ENCODE results near the gene FOXP4. TPM values are rescaled to one million over a fixed set of nuclear protein-coding genes. Genes with fewer than 3 reads are reported as not detected.

The FOXP4 gene
- total RNA-seq, 1 experiment from 2014 or later: 32.3 TPM

- TF ChIP-seq SP1 (IDR thresholded peaks at IDR 0.05; ENCODE audit: low read depth) (no peak), POLR2A (IDR thresholded peaks at IDR 0.05; ENCODE audit: borderline replicate concordance, extremely low read depth, insufficient read depth, insufficient read length) (no peak), POLR2AphosphoS5 (IDR thresholded peaks at IDR 0.05; ENCODE audit: low read depth, low read length) (no peak), CBX3 (IDR thresholded peaks at IDR 0.05; ENCODE audit: low read depth) (no peak)
Measured at GRCh38 chr6:41573276-41573675, 27.1 kb downstream of the FOXP4 start (continued).

GRCh38 chr6:41573985-41574384 is 27.8 kb downstream of the FOXP4 start:
- Histone ChIP-seq H3K27me3 (ENCODE audit: insufficient read depth, low read length) (no peaks in the 10 kb centered on the region), H3K9me3 (ENCODE audit: control insufficient read depth in 1 of 2, insufficient read depth in 1 of 2, low read depth in 1 of 2, low read length in 2 of 2) (no peaks in the 10 kb centered on the region), H3K4me3 (replicated peaks in 1 of 2; ENCODE audit: low read depth in 1 of 2, low read length in 2 of 2) (no peak overlapping the region), H4K20me1 (ENCODE audit: insufficient read depth) (no peaks in the 10 kb centered on the region), H3K9ac (ENCODE audit: low read length) (no peak overlapping the region), H3K4me1 (ENCODE audit: control insufficient read depth in 1 of 2, insufficient read depth in 2 of 2, low read length in 2 of 2) (peaks cover 20 to 28% of the 10 kb centered on the region in 2 experiments), H2AFZ (ENCODE audit: low read depth, low read length, poor library complexity, severe bottlenecking) (no peak overlapping the region), H3K79me2 (ENCODE audit: insufficient read depth, low read length) (no peaks in the 10 kb centered on the region; the same call in 1 of the 2 replicates), H3K36me3 (ENCODE audit: control insufficient read depth in 1 of 2, insufficient read depth in 2 of 2, low read length in 2 of 2) (peaks cover 0 to 4% of the 10 kb centered on the region in 2 experiments; a peak in 2 of 4 replicates), H3K27ac (ENCODE audit: low read depth, low read length) (no peak overlapping the region), H3K4me2 (ENCODE audit: low read length) (no peak overlapping the region), H3K9me2 (ENCODE audit: insufficient read depth) (no peaks in the 10 kb centered on the region)
- BruUV-seq (replicated peaks): no TSS peak
- TF ChIP-seq FOSL1 (IDR thresholded peaks at IDR 0.05; ENCODE audit: low read depth) (no peak), RAD21 (IDR thresholded peaks at IDR 0.05; ENCODE audit: low read depth) (no peak), EZH2phosphoT487 (IDR thresholded peaks at IDR 0.05; ENCODE audit: borderline replicate concordance) (no peak), CBX3 (IDR thresholded peaks at IDR 0.05; ENCODE audit: low read depth) (no peak), ZFX (IDR thresholded peaks at IDR 0.05) (no peak), JUND (IDR thresholded peaks at IDR 0.05) (no peak), SRF (IDR thresholded peaks at IDR 0.05; ENCODE audit: low read depth) (no peak), EGR1 (IDR thresholded peaks at IDR 0.05; ENCODE audit: low read depth) (no peak), POLR2A (IDR thresholded peaks at IDR 0.05; ENCODE audit: borderline replicate concordance, extremely low read depth, insufficient read depth, insufficient read length) (no peak), ATF3 (IDR thresholded peaks at IDR 0.05) (no peak), ZNF274 (IDR thresholded peaks at IDR 0.05; ENCODE audit: low read depth, low read length) (no peak), ZBTB33 (IDR thresholded peaks at IDR 0.05; ENCODE audit: extremely low read depth, insufficient replicate concordance, low read length) (no peak), YY1 (IDR thresholded peaks at IDR 0.05; ENCODE audit: extremely low read depth, insufficient replicate concordance, low read depth, low read length) (no peak), CTCF (IDR thresholded peaks at IDR 0.05 in 2 of 3, conservative IDR thresholded peaks at IDR 0.05 in 1 of 3; ENCODE audit: borderline replicate concordance in 1 of 3, insufficient read depth in 1 of 3, low read depth in 2 of 3, low read length in 2 of 3) (no peak), POLR2AphosphoS5 (IDR thresholded peaks at IDR 0.05; ENCODE audit: low read depth, low read length) (no peak), EZH2 (IDR thresholded peaks at IDR 0.05) (no peak)
- DNase-seq (ENCODE audit: low read depth, low spot score): no peak
- ChIA-PET CTCF (no interaction called here), RAD21 (ENCODE audit: low non-redundant PET in 1 of 2, low total read pairs in 2 of 2, uncharacterized antibody in 2 of 2, unreplicated experiment in 2 of 2) (no interaction called here), POLR2A (interaction anchor here (1.8 kb wide), 1 partner anchor 146 kb away, joined by 4 read pairs; no protein-coding TSS in a partner anchor)
- ATAC-seq: no peak
- intact Hi-C loops (cut with micrococcal nuclease): no loop called here

All from HCT116 (cell line).